ENCODE results near the gene TAF4.

The TAF4 gene

GRCh38 chr20:62027698-62028321, 37.9 kb downstream of the TAF4 start:
- Histone ChIP-seq H3K27ac (ENCODE audit: extremely low read depth, low read depth, low read length) (0 out of 2 replicates have a peak overlapping the region, but pooled peaks have one; percentile 9), H3K4me3 (ENCODE audit: low read depth, low read length) (no peak overlapping the region), H3K9me3 (ENCODE audit: control insufficient read depth, insufficient read depth, low read depth, low read length) (no peaks in the 10 kb centered on the region), H3K4me1 (ENCODE audit: control insufficient read depth, insufficient read depth, low read length) (peaks cover 5% of the 10 kb centered on the region), H3K36me3 (ENCODE audit: control insufficient read depth in 2 of 2, insufficient read depth in 1 of 2, low read length in 2 of 2) (no peaks in the 10 kb centered on the region)
- TF ChIP-seq ZIC2 (tag by site-specific recombination; IDR thresholded peaks at IDR 0.05) (peak; percentile 37; the same call in 1 of the 2 replicates), ZNF280C (tag by site-specific recombination; IDR thresholded peaks at IDR 0.05) (no peak), ZNF585B (tag by site-specific recombination; IDR thresholded peaks at IDR 0.05) (no peak), ZNF404 (tag by site-specific recombination; IDR thresholded peaks at IDR 0.05) (no peak), ZNF513 (tag by site-specific recombination; IDR thresholded peaks at IDR 0.05) (no peak), ZNF175 (tag by site-specific recombination; IDR thresholded peaks at IDR 0.05) (no peak), ZNF837 (tag by site-specific recombination; IDR thresholded peaks at IDR 0.05) (no peak)
- ChIA-PET CTCF (no interaction called here), POLR2A (no interaction called here)

- no peak overlapping the region for H3K4me3 ChIP-seq (ENCODE audit: low read depth, low read length)
- POLR2A ChIA-PET: no interaction called here
- no peak overlapping the region for H3K27ac ChIP-seq (ENCODE audit: extremely low read depth, low read depth, low read length)
- H3K4me1 ChIP-seq (ENCODE audit: control insufficient read depth, insufficient read depth, low read length): peaks cover 5% of the 10 kb centered on the region
- H3K9me3 ChIP-seq (ENCODE audit: control insufficient read depth, insufficient read depth, low read depth, low read length): no peaks in the 10 kb centered on the region
- TF ChIP-seq ELK4 (IDR thresholded peaks at IDR 0.05; ENCODE audit: borderline replicate concordance, low read depth, low read length) (no peak), ZBTB8A (tag by site-specific recombination; IDR thresholded peaks at IDR 0.05) (no peak), YY1 (tag by site-specific recombination; IDR thresholded peaks at IDR 0.05) (no peak), ZNF184 (tag by site-specific recombination; IDR thresholded peaks at IDR 0.05) (no peak), ZNF658 (tag by site-specific recombination; IDR thresholded peaks at IDR 0.05) (no peak), MZF1 (tag by site-specific recombination; IDR thresholded peaks at IDR 0.05; ENCODE audit: borderline replicate concordance) (no peak), ZNF449 (tag by site-specific recombination; IDR thresholded peaks at IDR 0.05) (no peak), ZNF529 (tag by site-specific recombination; IDR thresholded peaks at IDR 0.05; ENCODE audit: insufficient replicate concordance) (no peak), ZSCAN5A (tag by site-specific recombination; IDR thresholded peaks at IDR 0.05) (no peak), ZNF302 (tag by site-specific recombination; IDR thresholded peaks at IDR 0.05; ENCODE audit: low read depth) (no peak), ZFP41 (tag by site-specific recombination; IDR thresholded peaks at IDR 0.05; ENCODE audit: borderline replicate concordance) (no peak), ZNF785 (tag by site-specific recombination; IDR thresholded peaks at IDR 0.05) (no peak), ZSCAN18 (tag by site-specific recombination; IDR thresholded peaks at IDR 0.05) (no peak), ZNF223 (tag by site-specific recombination; IDR thresholded peaks at IDR 0.05) (no peak), SETDB1 (IDR thresholded peaks at IDR 0.05; ENCODE audit: insufficient read length, low read length) (no peak), ZNF366 (tag by site-specific recombination; conservative IDR thresholded peaks at IDR 0.05) (no peak), HOXD13 (CRISPR knock-in tag; IDR thresholded peaks at IDR 0.05; ENCODE audit: borderline replicate concordance) (no peak)
- no peaks in the 10 kb centered on the region for H3K36me3 ChIP-seq (ENCODE audit: control insufficient read depth in 2 of 2, insufficient read depth in 1 of 2, low read length in 2 of 2)
- CTCF ChIA-PET: interaction anchor here (1.2 kb wide), 1 partner anchor 17 kb away, joined by 3 read pairs; no protein-coding TSS in a partner anchor
Measured at GRCh38 chr20:62027116-62027515, 38.6 kb downstream of the TAF4 start.

All from HEK293 (cell line).